ENCODE measurements around the gene FAM151B.
"Not testable (repeated sequence)": the region's sequence is repeated elsewhere in the genome, so short reads cannot be mapped to it uniquely, and the experiment has no call there.

Gene FAM151B

DNA sequence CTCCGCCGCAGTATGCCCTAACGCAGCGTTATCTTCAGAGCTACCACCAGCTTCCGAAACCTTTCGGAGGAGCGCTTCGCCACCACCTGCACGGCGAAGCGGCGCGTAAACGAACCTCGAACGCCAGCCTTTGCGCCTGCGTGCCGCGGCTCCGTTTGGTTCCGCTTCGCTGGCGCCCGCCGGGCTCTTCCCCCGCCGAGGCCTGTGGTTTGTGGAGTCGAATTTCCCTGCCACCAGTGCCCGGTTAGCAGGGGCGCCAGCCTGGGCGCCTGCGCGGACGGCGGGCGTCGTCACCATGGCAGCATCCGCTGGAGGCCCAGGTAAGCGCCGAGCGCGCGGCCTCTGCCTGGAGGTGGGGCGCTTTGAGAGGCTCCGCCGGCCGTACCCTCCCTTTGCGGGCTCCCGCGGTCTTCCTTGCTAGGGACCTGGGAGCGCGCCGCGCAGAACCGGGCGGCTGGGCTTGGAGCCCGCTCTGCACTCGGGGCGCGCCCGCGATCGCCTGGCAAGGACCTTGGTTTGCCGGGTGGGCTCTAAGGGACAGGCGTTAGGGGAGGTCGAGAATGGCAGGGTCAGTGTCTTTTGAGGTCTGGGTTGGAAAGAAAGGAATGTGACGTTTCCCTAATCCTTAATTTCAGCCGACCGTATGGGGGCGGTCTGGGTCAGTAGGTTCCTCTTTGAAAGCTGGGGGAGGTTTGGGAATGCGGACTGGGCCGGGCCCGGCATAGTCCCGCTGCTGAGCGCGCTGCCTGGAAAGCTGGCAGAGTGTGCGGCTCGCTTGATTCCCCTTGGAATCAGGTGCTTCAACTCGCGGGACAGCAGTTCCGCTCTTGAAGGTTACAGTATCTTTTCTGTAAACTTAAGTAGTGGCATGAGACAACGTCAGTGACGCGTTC is at the start of gene FAM151B:
Gene FAM151B (plus strand): TSS at position 272 of the 893 bp plus-strand sequence. CDS start 24 bp downstream, at position 296.
- peak; percentile 95 for DNase-seq

DNA sequence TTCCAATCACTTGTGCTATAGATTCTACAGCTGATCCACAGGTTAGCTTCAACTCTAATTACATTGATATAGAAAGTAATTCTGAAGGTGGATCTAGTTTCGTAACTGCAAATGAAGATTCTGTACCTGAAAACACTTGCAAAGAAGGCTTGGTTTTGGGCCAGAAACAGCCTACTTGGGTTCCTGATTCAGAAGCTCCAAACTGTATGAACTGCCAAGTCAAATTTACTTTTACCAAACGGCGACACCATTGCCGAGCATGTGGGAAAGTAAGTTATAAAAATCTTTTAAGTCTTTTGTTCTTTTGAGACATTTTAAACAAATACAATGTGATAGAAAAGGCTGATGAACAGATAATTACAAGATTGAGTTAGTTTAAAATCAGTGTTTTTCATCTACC is 49.2 kb upstream of the FAM151B start:
- no peak for DNase-seq

DNA sequence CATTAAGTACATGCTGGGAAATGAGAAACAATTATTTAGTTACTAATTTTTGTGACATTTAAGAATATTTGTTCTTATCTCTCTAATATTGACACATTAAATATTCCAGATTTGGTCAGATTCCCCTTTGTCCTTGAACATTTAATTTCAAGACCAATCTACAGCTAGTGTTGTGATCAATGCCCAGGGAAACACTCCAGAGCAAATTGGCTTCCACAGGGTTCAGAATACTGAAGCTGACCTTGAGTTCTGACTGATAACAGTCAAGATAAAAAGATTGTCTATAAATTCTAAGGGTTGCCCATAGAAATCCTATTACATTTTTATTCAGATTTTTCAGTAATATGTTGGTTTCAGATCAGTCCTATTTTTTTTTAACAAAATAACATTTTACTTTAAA is 48.7 kb upstream of the FAM151B start:
- DNase-seq, result no peak

DNA sequence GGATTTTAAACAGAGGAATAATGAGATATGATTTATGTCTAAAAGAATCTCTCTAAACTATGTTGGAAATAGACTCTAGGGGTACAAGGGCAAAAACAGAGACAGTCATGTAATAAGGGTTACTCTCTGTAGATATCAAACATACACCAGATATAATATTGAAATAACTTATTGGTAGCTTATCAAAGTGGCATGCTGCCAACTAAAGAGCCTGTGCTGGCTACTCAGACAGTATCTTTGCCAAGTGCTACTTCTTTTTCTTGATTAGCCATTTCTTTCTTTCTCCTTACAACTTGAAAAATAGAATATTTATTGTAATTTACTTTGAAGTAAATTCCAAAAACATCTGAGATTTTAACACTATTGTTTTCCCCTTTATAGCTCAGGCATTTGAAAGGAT is 45.2 kb upstream of the FAM151B start:
- no peak for DNase-seq

DNA sequence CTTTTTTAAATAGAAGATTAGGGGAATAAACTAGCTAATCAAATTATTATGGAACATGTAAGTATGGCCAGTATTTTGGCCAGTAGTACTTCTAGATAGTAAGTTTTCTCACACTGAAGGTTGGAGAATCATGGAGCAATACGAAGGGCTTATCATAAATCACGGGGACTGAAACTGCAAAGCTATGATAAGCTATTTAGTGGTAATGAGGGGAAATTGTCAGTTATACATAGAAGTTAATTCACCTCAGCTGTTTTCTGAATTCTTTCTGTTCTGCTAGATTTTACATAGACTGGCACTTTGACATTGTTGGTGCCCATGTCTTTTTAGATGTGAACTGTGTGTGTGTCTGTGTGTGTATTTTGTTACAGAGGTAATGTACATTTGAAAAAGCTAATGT is 34.5 kb upstream of the FAM151B start:
- DNase-seq, result no peak

DNA sequence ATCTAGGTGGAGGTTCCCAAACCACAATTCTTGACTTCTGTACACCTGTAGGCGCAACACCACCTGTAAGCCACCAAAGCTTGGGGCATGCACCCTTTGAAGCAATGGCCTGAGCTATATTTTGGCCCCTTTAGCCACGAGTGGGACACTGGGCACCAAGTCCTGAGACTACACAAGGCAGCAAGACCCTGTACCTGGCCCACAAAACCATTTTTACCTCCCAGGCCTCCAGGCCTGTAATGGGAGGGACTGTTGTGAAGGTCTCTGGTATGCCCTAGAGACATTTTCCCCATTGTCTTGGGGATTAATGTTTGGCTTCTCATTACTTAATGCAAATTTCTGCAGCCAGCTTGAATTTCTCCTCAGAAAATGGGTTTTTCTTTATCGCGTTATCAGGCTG is 24.6 kb upstream of the FAM151B start:
- no peak for DNase-seq

GRCh38 chr5:80466669-80467485 is 21.0 kb upstream of the FAM151B start:
- no peak for DNase-seq

GRCh38 chr5:80468131-80468530 is 19.8 kb upstream of the FAM151B start:
- DNase-seq, result no peak

GRCh38 chr5:80470631-80471030 is 17.3 kb upstream of the FAM151B start:
- DNase-seq, result not testable (repeated sequence)

DNA sequence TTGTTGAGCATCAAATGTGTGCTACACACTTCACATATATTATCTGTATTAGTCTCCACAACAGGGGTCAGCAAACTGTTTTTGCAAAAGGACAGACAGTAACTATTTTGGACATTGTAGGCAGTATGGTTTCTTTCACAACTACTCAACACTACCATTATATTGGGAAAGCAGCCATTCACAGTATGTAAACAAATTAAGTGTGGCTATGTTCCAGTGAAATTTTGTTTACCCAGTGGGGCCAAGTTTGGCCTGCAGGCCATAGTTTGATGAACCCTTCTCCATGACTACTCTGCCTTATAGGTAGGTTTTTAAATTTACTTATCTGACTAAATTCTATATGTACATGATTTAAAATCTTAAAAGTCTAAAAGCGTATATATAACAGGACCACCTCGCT is 13.0 kb upstream of the FAM151B start:
- DNase-seq, result no peak

GRCh38 chr5:80479713-80480112 is 8.2 kb upstream of the FAM151B start:
- DNase-seq, result no peak

DNA sequence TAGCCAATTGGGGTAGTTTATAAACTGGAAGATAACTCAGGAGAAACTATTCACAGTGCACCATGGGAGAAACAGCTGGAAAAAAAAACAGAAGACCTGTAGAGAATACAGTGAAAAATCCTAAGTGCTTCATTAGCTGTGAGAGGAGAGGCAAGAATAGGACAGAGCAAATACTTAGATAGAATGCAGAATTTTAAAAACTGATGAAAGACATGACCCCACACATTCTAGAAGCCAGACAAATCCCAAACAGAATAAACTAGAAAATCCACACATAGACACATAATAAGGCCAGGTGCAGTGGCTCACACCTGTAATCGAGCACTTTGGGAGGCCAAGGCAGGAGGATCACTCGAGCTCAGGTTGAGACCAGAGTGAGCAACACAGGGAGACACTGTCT is 7.5 kb upstream of the FAM151B start:
- no peak for DNase-seq

DNA sequence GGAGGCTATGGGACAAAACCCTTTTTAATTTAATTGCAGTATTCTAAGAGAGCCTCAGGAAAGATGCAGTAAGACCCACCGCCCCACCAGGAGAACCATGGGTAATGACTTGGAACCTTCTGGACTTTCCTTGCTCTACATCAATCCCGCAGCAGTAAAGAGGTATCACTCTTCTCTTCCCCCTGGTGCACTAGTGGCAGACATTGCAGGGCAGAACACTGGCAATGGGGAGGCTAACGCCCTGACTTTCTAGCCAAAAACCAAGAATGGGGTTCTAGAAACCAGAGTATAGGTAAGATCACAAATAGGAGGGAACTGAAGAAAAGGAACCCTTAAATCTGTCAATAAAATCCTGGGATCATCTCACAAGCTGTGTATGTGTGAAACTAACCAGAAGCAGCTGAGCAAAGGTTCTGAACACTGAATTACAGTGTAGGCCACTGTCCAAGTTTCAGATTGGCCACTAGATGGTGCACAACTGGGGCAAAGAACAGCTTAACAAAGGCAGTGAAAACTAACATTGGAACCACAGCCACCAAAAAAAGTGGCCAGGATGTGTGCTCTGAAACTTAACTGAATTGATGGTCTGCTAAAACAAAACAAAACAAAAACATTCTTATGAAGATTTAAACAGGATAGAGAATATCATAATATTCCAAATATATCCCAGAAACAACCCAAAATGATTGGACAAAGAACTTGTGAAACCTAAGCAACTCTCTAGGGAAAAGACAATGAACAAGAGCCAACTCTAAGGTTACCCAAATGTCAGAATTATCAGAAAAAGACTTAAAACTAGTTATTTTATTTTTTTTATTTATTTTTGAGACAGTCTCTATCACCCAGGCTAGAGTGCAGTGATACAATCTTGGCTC is 6.6 kb upstream of the FAM151B start:
- DNase-seq, result no peak

DNA sequence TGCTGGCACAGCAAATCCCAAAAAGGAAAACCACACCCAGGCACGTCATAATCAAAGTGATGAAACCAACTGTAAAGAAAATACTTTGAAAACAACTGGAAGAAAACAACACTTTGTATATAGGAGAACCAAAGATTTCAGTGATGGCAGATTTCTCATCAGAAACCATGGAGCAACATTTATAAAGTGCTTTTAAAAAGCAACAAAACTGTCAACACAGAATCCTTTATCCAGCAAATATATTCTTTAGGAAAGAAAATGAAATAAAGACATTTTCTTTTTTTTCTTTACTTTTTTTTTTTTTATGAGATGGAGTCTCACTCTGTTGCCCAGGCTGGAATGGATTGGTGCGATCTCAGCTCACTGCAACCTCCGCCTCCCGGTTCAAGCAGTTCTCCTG is 5.3 kb upstream of the FAM151B start:
- no peak for DNase-seq

GRCh38 chr5:80483636-80484232 is 4.2 kb upstream of the FAM151B start:
- no peak for DNase-seq

- DNase-seq, result no peak
These were observed 464 bp upstream of the FAM151B start for GRCh38 chr5:80487444-80487828.

DNA sequence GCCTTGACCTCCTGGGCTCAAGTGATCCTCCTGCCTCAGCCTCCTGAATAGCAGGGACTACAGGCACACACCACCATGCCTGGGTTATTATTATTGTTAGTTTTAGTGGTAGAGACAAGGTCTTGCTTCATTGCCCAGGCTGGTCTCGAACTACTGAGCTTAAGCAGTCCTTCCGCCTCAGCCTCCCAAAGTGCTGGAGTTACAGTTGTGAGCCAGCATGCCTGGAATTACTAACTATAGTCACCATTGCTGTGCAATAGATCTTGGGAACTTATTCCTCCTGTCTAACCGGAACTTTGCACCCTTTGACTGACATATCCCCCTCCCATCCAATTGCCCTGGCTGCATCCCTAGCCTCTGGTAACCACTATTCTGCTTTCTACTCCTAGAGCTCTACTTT is 3.4 kb downstream of the FAM151B start:
- DNase-seq, result no peak

- DNase-seq, result no peak
These were observed 4.8 kb downstream of the FAM151B start for GRCh38 chr5:80492741-80493140.

DNA sequence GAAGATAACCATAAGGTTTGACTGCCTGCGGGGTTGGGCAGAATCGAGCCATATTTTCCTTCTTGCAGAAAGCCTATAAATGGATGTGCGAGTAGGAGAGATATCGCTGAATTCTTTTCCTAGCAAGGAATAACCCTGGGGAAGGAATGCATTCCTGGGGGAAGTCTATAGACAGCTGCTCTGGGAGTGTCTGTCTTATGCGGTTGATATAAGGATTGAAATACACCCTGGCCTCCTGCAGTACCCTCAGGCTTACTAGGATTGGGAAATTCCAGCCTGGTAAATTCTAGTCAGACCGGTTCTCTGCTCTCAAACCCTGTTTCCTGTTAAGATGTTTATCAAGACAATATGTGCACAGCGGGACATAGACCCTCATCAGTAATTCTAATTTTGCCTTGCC is 5.5 kb downstream of the FAM151B start:
- not testable (repeated sequence) for DNase-seq

- DNase-seq, result no peak
These were observed 8.0 kb downstream of the FAM151B start for GRCh38 chr5:80495891-80496290.

GRCh38 chr5:80502800-80503199 is 14.9 kb downstream of the FAM151B start:
- DNase-seq, result no peak

GRCh38 chr5:80503641-80504040 is 15.7 kb downstream of the FAM151B start:
- no peak for DNase-seq

GRCh38 chr5:80504833-80505232 is 16.9 kb downstream of the FAM151B start:
- no peak for DNase-seq

All from NCI-H1436 (cell line).